HG02840 (cell line): ENCODE data around the gene GALR3.

Source experiments
- ATAC-seq: cut with Tn5 transposase; IDR thresholded peaks from one replicate; pipeline ENCODE4 v1.9.1; 2021; ENCODE audit warnings: mild to moderate bottlenecking, moderate library complexity, moderate number of reproducible peaks; ENCODE audit not compliant: unreplicated experiment, low FRiP score

GALR3 gene

GRCh38 chr22:37855462-37855861, 32.3 kb downstream of the GALR3 start:
- ATAC-seq = no peak

- no peak for ATAC-seq
Measured at GRCh38 chr22:37860796-37861421, 37.7 kb downstream of the GALR3 start.

GRCh38 chr22:37862570-37863325, 39.6 kb downstream of the GALR3 start:
- no peak for ATAC-seq

GRCh38 chr22:37865510-37865909, 42.3 kb downstream of the GALR3 start:
- no peak for ATAC-seq

GRCh38 chr22:37870273-37870672, 47.1 kb downstream of the GALR3 start:
- no peak for ATAC-seq
